ENCODE results near the gene ACKR4. TPM values are rescaled to one million over a fixed set of nuclear protein-coding genes. Genes with fewer than 3 reads are reported as not detected.
"Not testable (repeated sequence)": the region's sequence is repeated elsewhere in the genome, so short reads cannot be mapped to it uniquely, and the experiment has no call there.

The ACKR4 gene
- total RNA-seq, 6 experiments from 2014 or later: 0.15 to 0.30 (median 0.19) TPM; not detected in 1

GRCh38 chr3:132606085-132606484 lies 9.0 kb downstream of the ACKR4 start:
- intact Hi-C loops (cut with DNase I): no loop called here
- no peak overlapping the region for H3K27ac ChIP-seq
- ATAC-seq: no peak
- H3K4me1 ChIP-seq: no peaks in the 10 kb centered on the region
- TF ChIP-seq CTCF (IDR thresholded peaks at IDR 0.05) (no peak), POLR2A (IDR thresholded peaks at IDR 0.05) (no peak)
- H3K27me3 ChIP-seq: no peaks in the 10 kb centered on the region
- WGBS (ENCODE audit: insufficient coverage, low coverage, low lambda C conversion rate, missing lambda C conversion rate): 100% methylated on average over 1 of the region's 1 CpG
- no peak for DNase-seq
- no peaks in the 10 kb centered on the region for H3K9me3 ChIP-seq
- H3K36me3 ChIP-seq: peaks cover 0 to 27% (median 10%) of the 10 kb centered on the region in 4 donors
- no peak overlapping the region for H3K4me3 ChIP-seq

GRCh38 chr3:132606620-132607019 lies 9.6 kb downstream of the ACKR4 start:
- WGBS (ENCODE audit: insufficient coverage, low coverage, low lambda C conversion rate, missing lambda C conversion rate): 90% methylated on average over 7 of the region's 8 CpGs
- ATAC-seq: not testable (repeated sequence)

GRCh38 chr3:132615301-132615700 lies 18.2 kb downstream of the ACKR4 start:
- H3K9me3 ChIP-seq; H3K27me3 ChIP-seq; H3K4me1 ChIP-seq; H3K36me3 ChIP-seq; intact Hi-C loops (cut with DNase I); DNase-seq; ATAC-seq; H3K4me3 ChIP-seq; H3K27ac ChIP-seq: not testable (repeated sequence)
- 100% methylated on average over 3 of the region's 3 CpGs for WGBS (ENCODE audit: insufficient coverage, low coverage, low lambda C conversion rate, missing lambda C conversion rate)

More at GRCh38 chr3:132606620-132607019, 9.6 kb downstream of the ACKR4 start:
- H3K4me1 ChIP-seq; H3K27me3 ChIP-seq; H3K27ac ChIP-seq; intact Hi-C loops (cut with DNase I); H3K4me3 ChIP-seq; H3K9me3 ChIP-seq; DNase-seq: not testable (repeated sequence)
- peaks cover 0 to 27% (median 10%) of the 10 kb centered on the region in 4 donors for H3K36me3 ChIP-seq

GRCh38 chr3:132615881-132616280 lies 18.8 kb downstream of the ACKR4 start:
- H3K9me3 ChIP-seq: no peaks in the 10 kb centered on the region
- DNase-seq: no peak
- 68% methylated on average over 3 of the region's 3 CpGs for WGBS (ENCODE audit: insufficient coverage, low coverage, low lambda C conversion rate, missing lambda C conversion rate)
- no peak overlapping the region for H3K4me3 ChIP-seq
- ATAC-seq: no peak
- intact Hi-C loops (cut with DNase I): no loop called here
- H3K4me1 ChIP-seq: no peaks in the 10 kb centered on the region
- H3K27ac ChIP-seq: no peak overlapping the region
- no peaks in the 10 kb centered on the region for H3K27me3 ChIP-seq
- H3K36me3 ChIP-seq: peaks cover 0 to 11% (median 4%) of the 10 kb centered on the region in 4 donors
- TF ChIP-seq CTCF (IDR thresholded peaks at IDR 0.05): no peak
- no peak for TF ChIP-seq POLR2A (IDR thresholded peaks at IDR 0.05)

- 20% methylated on average over 1 of the region's 1 CpG for WGBS (ENCODE audit: insufficient coverage, low coverage, low lambda C conversion rate, missing lambda C conversion rate)
- H3K4me1 ChIP-seq: no peaks in the 10 kb centered on the region
- intact Hi-C loops (cut with DNase I): no loop called here
- TF ChIP-seq POLR2A (IDR thresholded peaks at IDR 0.05): no peak
- no peak for TF ChIP-seq CTCF (IDR thresholded peaks at IDR 0.05)
- no peak overlapping the region for H3K4me3 ChIP-seq
- H3K27me3 ChIP-seq: no peaks in the 10 kb centered on the region
- H3K36me3 ChIP-seq: peaks cover 0 to 11% (median 4%) of the 10 kb centered on the region in 4 donors
- H3K27ac ChIP-seq: no peak overlapping the region
- ATAC-seq (peak in 1 of 4 donors; percentile 20), DNase-seq (no peak)
- H3K9me3 ChIP-seq: no peaks in the 10 kb centered on the region
These were observed 19.7 kb downstream of the ACKR4 start for GRCh38 chr3:132616780-132617179.

- no peak for TF ChIP-seq POLR2A (IDR thresholded peaks at IDR 0.05)
- no peak for TF ChIP-seq CTCF (IDR thresholded peaks at IDR 0.05)
- ATAC-seq: peak in 1 of 4 donors; percentile 25
- no peak overlapping the region for H3K4me3 ChIP-seq
- intact Hi-C loops (cut with DNase I): no loop called here
- peaks cover 0 to 27% (median 18%) of the 10 kb centered on the region in 4 donors for H3K36me3 ChIP-seq
- DNase-seq: no peak
- H3K4me1 ChIP-seq: no peaks in the 10 kb centered on the region
- H3K27ac ChIP-seq: no peak overlapping the region
- H3K9me3 ChIP-seq: no peaks in the 10 kb centered on the region
- 44% methylated on average over 1 of the region's 1 CpG for WGBS (ENCODE audit: insufficient coverage, low coverage, low lambda C conversion rate, missing lambda C conversion rate)
- H3K27me3 ChIP-seq: no peaks in the 10 kb centered on the region
These were observed 25.1 kb downstream of the ACKR4 start for GRCh38 chr3:132622148-132622547.

Data from right lobe of liver (tissue), 6 donors.